Glomerular endothelial cell (primary cell): ENCODE measurements around the gene PPP1R9B. TPM values are rescaled to one million over a fixed set of nuclear protein-coding genes. Genes with fewer than 3 reads are reported as not detected.

Experiments
- DNase-seq: peaks from one replicate; pipeline ENCODE4 v3.0.0-alpha.2; 2011; ENCODE audit warnings: low read depth, low spot score; ENCODE audit errors: extremely low read depth
- total RNA-seq: library from RNA; depleted of rRNA; stranded (reverse); fragments of >200 nt; gene quantifications from 2 replicates; pipeline ENCODE4 v1.2.3, GENCODE V29; 2015

PPP1R9B gene
- total RNA-seq, 1 donor from 2014 or later: 56.6 TPM

DNA sequence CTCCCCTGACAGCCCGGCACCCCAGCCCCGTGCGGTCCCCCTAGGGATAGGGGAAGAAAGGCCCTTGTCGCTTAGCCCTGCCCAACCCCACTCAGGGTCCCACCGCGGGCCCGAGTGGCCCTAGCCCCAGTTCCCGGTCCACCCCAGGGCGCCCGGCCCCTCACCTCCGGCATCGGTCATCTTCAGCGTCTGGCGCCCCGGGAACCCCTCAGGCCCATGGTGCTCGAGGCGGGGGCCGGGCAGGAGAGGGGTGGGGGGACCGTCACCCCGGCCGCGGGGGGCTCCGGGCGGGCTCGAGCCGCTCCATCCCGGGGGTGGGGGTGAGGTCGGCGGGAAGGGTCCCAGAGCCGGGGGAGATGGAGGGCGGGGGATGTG lies 21.1 kb downstream of the PPP1R9B start:
- DNase-seq: no peak

DNA sequence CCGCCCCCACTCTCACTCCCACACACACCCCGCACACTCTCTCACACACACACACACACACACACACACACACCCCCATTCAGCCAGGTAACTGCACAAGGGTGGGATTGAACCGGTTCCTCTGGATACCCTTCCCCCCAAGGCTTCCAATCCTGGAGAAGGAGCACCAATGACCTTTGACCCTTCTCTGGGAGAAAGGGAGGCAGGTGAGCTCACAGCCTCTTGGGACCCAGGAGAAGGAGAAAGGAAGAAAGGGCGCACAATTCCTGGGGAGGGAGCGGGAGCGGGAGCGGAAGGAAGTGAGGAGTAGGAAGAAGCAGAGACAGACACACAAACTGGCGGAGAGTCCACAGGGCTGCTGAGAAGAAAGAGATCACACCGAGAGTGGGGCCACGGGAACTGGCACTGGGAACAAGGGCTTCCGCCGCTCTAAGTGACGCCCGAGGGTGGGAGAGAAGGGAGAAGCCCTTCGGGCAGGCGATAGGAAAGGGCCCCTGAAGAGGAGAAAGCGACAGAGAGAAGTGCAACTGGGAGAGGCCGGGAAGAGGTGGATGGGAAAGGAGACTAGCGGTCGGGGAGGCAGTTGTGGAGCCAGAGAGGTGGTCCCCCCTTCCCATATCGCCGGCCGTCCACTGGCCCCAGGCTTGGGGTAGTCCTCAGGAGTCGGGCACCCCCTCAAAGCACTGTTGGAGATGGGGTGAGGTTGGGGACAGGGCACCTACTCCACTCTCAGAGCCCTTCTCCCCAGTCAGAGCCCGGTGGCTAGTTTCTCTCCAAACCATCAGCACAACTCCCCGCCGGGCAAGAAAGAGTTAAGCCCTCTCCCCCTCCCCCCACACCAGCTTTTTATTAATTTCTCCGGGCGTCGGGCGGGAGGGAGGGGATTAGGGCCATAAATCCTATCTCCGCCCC lies 21.8 kb downstream of the PPP1R9B start:
- DNase-seq: no peak

DNA sequence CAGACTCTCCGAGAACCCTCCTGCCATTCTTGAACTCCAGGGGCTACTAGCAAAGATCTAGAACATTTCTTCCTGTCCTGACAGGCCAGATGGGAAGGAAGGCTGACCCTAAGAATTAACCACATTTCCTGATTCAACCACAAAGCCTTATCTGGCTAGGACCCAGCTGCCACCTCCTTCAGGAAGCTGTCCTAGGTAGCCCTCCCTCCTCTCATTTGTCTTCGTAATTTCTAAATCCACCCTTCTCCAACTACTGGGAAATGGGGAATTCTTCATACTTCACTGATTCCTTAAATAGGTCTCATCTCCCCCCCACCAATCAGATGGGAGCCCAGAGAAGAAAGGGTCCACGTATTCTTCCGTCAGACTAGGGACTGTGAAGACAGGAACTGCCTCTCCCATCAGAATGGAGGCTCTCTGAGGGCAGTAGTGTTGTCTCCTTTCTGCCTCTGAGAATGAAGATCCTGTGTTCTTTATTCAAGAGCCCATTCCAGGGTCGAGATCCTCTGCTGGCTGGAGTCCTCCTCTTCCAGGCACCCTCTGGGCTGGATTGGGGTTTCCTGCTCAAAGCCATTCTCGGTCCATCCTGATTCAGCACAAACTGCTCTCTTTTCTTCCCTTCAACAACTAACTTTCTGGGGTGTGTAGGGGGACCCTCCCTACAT lies 22.6 kb downstream of the PPP1R9B start:
- DNase-seq: no peak

DNA sequence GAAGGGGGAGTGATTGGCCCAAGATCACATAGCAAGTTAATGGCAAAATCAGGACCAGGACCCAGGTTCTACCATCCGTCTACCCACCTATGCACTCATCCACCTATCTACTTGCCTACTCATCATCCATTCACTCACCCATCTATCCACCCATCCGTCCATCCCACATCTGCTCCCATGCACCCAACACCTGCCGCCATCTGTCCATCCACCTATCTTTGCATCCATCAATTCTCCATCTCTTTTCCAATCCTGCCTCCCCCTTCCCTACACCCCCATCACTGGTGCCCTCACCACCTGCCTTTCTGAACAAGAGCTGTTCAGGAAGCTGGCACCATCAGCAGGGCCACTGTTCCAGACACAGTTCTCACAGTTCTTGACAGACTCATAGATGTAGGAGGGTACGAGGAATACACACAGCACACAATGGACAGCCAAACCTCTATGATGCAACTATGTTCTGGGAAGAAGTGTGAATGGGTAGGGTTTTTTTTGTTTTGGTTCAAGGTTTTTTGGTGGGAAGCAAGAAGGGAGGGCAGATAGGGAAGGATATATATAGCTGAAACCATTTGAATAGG lies 25.0 kb downstream of the PPP1R9B start:
- no peak for DNase-seq

DNA sequence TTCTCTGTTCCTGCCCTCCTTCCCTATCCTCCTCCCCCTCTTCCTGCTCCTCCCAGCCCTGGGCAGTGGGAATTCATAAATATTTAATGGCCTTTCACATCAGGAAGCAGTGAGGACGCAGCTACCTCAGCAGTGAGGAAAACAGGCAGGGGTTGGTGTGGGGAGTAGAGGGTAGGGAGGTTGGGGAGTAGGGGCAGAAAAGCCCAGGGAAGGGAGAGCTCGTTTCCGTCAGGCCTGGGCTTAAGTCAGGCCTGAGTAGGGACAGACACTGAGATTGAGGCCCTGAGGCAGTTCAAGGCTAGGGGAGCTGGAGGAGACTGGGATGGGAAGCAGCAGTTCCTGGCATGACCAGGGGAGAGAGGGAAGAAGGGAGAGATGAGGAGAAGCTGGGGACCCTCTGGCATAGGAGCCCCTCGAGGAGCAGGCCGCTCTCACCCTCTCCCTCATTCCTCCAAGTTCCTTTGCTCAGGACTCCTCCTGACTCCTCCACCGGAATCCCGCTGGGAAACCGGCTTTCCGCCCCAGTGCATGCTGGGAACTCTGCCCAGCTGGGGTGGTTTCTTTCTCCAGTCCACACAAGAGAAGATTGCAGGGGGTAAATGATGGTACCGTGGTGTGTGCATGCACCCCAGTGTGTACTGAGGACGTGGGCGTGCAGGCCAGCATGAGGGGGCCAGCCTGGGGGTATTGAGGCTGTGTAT lies 26.7 kb downstream of the PPP1R9B start:
- no peak for DNase-seq

DNA sequence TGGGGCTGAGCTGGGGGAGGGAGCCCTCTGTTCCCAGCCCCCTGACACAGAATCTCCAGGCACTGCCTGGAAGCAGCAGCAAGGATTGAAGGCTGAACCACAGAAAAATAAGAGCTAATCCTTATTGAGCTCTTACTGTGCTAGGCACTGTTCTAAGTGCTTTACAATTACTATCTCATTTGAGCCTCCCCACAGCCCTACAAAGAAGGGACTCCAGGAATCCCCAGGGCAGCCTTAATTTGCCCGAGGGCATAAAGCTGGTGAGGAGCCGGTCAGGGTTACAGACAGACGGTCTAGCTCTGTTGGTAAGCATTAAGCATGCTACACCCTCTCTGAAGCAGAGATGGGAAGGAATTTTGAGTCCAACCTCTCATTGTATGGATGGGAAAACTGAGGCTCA lies 27.5 kb downstream of the PPP1R9B start:
- DNase-seq: no peak

DNA sequence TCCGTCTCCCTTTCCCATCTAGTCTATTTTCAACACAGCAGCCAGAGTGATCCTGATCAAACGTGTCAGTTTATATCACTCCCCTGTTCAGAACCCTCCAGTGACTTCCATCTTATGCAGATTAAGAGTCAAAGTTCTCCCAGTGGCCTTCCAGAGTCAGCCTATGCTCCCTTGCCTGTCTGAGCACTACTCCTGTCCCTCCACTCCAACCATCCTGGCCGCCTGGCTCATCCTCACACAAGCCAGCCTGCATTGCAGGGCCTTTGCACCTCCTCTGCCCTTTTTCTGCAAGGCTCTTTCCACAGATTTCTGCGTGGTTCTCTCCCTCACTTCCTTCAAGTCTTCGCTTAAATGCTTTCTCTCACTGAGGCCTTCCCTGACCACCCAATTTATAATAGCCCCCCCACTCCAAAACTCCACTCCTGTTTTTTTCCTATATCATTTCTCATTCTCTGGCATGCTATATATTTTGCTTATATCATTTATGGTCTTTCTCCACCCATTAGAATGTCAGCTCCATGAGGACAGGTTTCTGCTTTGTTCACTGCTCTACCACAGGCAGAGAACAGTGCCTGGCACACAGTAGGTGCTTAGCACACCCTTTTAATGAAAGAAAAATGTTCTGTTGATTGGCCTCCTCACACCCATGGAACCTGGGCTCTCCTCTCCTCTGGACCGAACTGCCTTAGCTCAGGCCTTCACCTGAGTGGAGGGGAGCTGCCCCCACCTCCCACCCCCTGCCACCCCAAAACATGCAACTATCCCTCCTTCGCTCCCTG lies 29.8 kb downstream of the PPP1R9B start:
- DNase-seq: no peak

DNA sequence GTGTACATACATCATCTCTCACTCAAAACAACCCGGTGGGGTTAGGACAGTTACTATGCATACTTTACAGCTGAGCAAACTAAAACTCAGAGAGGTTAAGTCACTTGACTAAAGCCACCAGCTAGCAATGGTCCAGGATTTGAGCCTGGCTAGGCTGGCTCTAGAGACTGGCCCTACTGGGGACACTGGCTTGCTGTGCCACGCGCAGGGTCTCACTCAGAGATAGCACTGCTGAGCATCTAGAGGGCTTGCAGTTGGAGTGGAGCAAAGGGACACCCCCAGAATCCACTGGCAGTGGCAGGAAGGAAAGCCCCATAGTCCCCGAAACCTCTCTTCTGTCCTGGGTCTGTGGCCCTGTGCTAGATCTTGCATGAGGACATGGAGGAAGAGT lies 31.7 kb downstream of the PPP1R9B start:
- no peak for DNase-seq

DNA sequence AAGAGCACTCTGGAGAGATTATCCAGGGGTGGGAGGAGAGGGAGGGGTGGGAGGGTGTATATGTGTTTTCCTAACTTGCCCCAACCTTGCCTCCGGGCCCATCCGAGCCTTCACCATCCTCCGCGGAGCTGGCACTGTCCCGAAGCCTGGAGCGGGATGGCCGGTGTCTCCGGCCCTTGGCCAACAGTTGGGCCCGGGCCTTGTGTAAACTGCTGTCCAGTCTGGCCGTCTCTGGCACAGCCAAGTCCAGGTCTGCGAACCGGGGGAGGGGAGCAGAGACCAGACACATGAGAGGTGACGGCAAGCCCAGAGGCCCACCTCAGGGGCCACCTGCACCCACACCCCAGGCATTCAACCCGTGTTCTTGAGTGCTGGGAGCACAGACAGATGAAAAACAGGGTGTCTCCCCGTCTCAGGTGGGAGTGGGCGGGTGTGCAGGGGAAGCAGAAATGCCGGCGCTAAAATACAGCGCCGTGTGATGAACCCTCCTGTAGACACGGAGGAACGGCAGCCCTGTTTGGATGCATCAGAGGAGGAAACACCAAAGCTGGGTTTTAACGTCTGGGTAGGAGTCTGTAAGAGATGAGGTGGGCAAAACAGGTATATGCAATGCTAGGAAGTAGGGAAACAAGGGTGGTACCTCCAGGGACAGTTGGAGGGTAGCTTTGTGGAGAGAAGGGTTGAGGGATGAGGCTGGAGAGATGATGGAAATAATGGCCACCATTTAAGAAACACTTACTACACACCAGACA lies 32.2 kb downstream of the PPP1R9B start:
- DNase-seq: no peak

DNA sequence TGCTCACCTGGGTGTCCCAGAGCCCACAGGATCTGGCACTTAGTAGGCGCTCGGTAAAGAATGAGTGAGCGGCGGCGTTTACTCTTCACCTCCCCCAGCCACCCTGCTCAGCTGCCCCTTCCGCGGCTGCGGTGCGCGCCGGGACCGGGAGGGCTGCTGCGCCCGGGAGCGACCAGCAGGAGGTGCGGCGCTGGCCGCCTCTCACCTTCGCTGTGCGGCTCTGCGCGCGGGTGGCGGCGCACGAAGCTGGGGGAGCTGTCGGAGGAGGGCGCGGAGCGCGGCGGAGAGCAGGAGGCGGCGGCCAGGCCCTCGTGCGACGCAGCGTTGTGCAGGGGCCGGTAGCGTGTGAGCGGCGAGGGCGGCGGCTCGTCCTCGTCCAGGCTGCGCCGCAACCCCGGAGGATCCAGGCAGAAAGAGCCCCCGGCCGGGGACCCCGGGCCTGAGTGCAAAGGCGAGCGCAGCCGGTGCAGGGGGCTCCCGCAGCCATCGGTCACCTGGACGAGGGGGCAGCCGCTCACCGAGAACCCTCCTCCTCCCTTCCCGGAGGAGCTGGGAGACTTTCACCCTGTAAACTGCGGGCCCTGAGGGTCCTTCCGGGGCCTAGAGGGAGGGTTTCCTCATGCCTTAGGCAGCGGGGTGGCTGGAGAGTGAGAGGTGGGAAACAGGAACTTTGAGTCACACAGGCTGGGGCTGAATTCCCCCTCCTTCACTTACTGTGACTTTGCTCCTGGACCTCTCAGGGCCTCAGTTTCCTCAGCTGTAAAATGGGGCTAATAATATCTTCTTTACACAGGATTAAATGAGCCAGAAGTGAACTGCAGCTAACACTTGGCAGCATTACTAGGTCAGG lies 33.0 kb downstream of the PPP1R9B start:
- no peak for DNase-seq

DNA sequence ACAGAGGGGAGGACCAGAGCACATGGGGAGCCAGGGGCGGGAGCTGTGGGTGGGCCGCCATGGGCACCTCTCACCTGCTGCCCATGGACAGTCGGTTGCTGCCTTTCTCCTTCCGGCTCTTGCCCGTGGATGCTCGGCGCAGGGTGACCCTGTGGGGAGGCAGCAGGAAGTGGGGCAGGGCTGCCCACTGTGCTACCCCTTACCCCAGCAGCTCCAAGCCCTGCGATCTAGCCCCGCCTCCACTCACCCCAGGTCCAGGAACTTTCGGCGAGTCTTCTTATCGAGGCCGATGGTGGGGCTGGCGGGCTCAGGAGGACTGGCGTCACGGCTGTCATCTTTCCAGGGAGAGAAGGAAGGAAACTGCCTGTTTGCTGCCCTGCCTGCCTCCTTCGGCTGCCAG lies 34.7 kb downstream of the PPP1R9B start:
- no peak for DNase-seq

DNA sequence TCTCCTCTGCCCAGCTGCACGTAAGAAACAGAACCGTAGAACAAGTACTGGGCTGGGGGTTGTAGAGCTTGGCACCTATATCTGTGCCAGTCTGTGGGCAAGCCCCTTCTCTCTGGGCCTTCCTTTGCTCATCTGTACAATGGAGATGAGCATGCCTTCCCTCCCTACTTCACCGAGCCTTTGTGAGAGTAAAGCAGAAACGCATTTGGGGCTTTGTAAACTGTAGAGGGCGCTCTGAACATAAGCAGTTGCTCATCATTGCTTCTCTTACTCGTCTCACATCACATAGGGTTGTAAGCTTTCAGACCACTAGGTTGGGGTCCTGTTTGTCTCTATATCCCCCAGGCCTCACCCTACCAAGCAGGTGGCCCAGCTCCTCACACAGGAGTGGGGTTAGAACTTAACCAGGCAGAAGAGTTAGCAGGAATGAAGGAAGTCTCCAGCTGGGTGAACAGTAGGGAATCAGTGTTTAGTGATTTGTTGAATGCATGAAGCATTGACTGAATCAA lies 35.6 kb downstream of the PPP1R9B start:
- DNase-seq: peak; percentile 47

DNA sequence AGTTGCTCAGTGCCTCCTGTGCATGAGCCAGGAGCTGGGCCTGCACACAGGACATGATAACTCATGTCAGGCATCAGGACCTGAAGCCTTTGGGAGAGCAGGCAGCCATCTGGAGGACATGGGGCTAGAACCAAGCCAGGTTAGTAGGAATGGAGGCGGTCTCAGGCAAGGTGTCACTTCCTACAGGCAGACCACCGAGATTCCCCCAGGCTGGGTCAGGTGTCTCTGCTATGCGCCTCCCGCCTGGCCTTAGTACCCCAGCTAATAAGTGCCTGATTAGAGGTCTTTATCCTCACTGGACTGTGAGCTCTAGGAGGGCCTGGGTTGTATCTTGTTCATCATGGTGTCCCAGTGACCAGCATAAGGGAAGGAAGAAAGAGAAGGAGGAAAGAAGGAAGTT lies 36.1 kb downstream of the PPP1R9B start:
- no peak for DNase-seq

DNA sequence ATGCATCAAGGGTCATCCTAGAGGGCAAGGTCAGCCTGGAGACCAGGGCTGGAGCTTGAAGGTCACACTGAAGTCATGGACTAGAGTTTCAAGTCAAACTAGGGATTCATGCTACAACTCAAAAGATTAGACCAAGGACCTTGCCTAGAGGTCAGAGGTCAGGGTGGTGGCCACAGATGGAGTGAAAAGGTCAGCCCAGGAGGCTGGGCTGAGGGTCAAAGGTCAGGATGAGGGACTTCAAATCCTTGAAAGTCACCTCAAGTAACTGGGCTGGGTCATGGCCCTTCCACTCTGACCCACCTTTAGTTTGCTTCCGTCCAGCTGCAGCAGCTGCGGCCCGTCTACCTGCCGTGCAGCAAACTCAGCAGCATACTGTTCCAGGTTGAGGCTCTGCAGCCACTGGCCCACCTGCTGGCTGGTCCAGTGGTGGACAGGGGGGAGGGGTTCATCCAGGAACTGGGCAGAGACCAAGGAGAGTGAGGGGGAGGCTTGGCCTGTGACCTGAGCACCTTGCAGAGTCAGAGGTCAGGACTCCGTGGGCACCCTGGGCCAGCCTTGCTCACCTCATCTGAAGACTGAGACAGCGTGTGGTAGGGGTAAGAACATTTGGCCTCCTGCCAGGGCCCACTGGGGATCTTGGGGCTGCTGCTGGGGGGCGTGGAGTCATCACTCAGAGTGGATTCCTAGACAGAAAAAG lies 36.7 kb downstream of the PPP1R9B start:
- DNase-seq: no peak

DNA sequence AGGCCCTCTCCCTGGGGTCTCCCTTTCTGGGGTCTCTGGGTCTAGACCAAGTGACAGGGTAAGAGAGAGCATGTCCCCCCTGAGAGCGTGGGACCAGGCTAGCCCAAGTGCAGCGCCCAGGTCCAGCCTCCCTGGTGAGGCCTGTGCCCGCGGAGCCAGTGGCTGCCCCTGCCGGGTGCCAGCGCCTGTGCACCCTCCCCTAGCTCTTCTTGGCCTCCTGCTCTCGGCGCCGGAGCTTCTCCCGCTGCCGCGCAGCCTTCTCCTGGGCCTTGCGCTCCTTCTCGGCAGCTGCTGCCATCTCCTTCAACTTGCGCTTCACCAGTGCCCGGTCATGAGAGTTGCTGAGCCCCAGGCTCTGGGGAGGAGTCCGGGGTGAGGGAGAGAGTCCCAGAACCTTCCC lies 37.8 kb downstream of the PPP1R9B start:
- DNase-seq: no peak

DNA sequence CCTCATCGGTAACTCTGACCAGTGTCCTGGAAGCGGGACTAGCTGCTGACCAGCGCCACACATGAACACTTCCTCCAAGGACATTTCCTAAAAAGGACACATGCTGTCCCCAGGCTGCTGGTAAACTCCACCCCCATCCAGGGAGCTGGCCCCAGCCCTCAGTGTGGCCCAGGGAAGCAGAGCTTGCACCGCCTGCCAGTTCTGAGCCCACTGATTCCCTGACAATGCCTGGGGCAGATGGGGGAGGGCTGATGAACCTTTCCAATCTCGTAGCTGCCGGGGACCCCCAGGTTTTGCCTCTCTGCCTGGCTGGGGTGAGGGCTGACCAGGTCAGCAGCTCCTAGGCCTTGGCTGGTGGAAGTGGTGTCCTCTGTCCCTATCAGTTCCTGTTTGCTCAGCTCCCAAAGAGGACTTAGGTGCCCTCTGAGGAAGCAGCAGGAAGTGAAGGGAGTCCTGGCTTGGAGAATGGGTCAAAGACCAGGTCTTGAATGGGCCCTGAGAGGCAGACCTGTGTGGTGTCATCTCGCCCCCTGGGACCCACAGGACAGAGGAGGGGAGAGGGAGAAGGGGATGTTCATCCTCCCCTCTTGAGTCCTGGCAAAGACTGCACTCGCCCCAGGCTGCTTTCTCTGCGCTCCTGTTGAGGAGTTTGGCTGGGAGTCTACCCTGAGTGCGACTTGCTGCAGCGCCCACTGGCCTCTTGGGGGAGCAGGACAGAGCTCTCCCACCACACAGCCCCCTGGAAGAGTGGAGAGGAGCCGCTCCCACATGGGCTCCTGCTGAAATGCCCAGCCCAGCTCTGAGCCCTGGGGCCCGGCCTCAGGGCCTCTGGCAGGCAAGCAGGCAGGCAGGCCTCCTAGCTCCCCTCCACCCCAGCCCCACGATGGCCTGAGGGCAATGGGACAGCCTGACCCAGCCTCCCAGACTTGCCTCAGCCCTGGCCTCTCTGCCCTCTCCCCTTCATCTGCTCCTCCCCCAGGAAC lies 38.5 kb downstream of the PPP1R9B start:
- no peak for DNase-seq
